ENCODE data around the gene ABCC3. TPM values are rescaled to one million over a fixed set of nuclear protein-coding genes. Genes with fewer than 3 reads are reported as not detected.

The ABCC3 gene
- total and polyA plus RNA-seq, 2 donors (not counting 3 experiments of a cell fraction or from before 2014, with no cell fraction given), result 1.1 to 2.6 TPM

- H3K9me1 ChIP-seq (replicated peaks; ENCODE audit: control insufficient read depth, extremely low read depth, insufficient read depth, low read length), result no peaks in the 10 kb centered on the region
- CTCF ChIA-PET, result interaction anchor here (0.6 to 1.4 kb wide), 3 partner anchors 15 to 40 kb away, joined by 4 to 5 read pairs (median 4); no protein-coding TSS in a partner anchor
- H3K79me2 ChIP-seq (ENCODE audit: control insufficient read depth, insufficient read depth, low read length), result no peaks in the 10 kb centered on the region
- no peak for TF ChIP-seq CTCF (IDR thresholded peaks at IDR 0.05; ENCODE audit: extremely low read depth in 1 of 2, insufficient read depth in 1 of 2, low read depth in 1 of 2, low read length in 2 of 2)
- no peak for TF ChIP-seq JUN (IDR thresholded peaks at IDR 0.05; ENCODE audit: borderline replicate concordance, insufficient read depth, insufficient read length, low read depth)
- TF ChIP-seq MAX (IDR thresholded peaks at IDR 0.05; ENCODE audit: insufficient read depth, insufficient read length), result no peak
- TF ChIP-seq EZH2 (IDR thresholded peaks at IDR 0.05; ENCODE audit: borderline replicate concordance, low read depth, low read length, severe bottlenecking), result no peak
- no peak for TF ChIP-seq POLR2A (IDR thresholded peaks at IDR 0.05; ENCODE audit: low read depth, low read length)
- TF ChIP-seq GATA2 (IDR thresholded peaks at IDR 0.05; ENCODE audit: insufficient read depth, insufficient read length, low read depth, low read length), result no peak
- no peak for TF ChIP-seq MYC (IDR thresholded peaks at IDR 0.05; ENCODE audit: low read depth, low read length)
- TF ChIP-seq FOS (IDR thresholded peaks at IDR 0.05; ENCODE audit: borderline replicate concordance, insufficient read depth, low read length), result no peak
- no peak for TF ChIP-seq POLR2AphosphoS5 (IDR thresholded peaks at IDR 0.05; ENCODE audit: insufficient read depth, low read depth, low read length)
- H3K4me2 ChIP-seq (ENCODE audit: insufficient read depth, low read length), result no peak overlapping the region
- dilution Hi-C loops (cut with MboI; ENCODE audit: extremely low pct_ligation_motif_present, low sequenced_read_pairs) (no loop called here), intact Hi-C loops (cut with micrococcal nuclease) (no loop called here)
- POLR2A ChIA-PET, result no interaction called here
- no peak overlapping the region for H3K27ac ChIP-seq (ENCODE audit: insufficient read depth, low read depth, low read length)
- no peak overlapping the region for H2AFZ ChIP-seq (ENCODE audit: low read depth, low read length)
- no peaks in the 10 kb centered on the region for H3K9me3 ChIP-seq (replicated peaks; ENCODE audit: control insufficient read depth, insufficient read depth, low read length)
- no TSS peak for BruUV-seq (replicated peaks)
- no peaks in the 10 kb centered on the region for H3K4me1 ChIP-seq (ENCODE audit: control insufficient read depth, extremely low read depth, insufficient read depth, low read length)
- DNase-seq (ENCODE audit: low read depth, low spot score) (no peak), FAIRE-seq (no peak)
- H4K20me1 ChIP-seq (replicated peaks; ENCODE audit: control insufficient read depth, extremely low read depth, insufficient read depth, low read length), result no peaks in the 10 kb centered on the region
- no peak overlapping the region for H3K4me3 ChIP-seq (replicated peaks in 1 of 3; ENCODE audit: insufficient read depth in 1 of 3, low read depth in 1 of 3, low read length in 3 of 3)
- no peaks in the 10 kb centered on the region for H3K36me3 ChIP-seq (ENCODE audit: control insufficient read depth in 2 of 2, extremely low read depth in 1 of 2, insufficient read depth in 2 of 2, low read length in 2 of 2)
- H3K9ac ChIP-seq (replicated peaks; ENCODE audit: extremely low read depth, insufficient read depth, low read length), result no peak overlapping the region
- no peaks in the 10 kb centered on the region for H3K27me3 ChIP-seq (ENCODE audit: control insufficient read depth in 2 of 2, insufficient read depth in 2 of 2, low read length in 2 of 2)
These were observed 19.1 kb downstream of the ABCC3 start for GRCh38 chr17:50653738-50654137.

All from endothelial cell of umbilical vein (primary cell).